22Rv1 (cell line): ENCODE measurements around the gene ANO2.

ENCODE experiments used
- CTCF ChIP-seq: fragments of 450-650 bp; IDR thresholded peaks from 2 replicates; pipeline ENCODE4 v1.5.1; 2017; ENCODE audit warnings: mild to moderate bottlenecking
- ZFX ChIP-seq: fragments of 450-650 bp; IDR thresholded peaks from 2 replicates; pipeline ENCODE4 v1.6.1; 2017; ENCODE audit warnings: antibody characterized with exemption, borderline replicate concordance

- no peak for TF ChIP-seq CTCF
- no peak for TF ChIP-seq ZFX
Measured at GRCh38 chr12:5524116-5524768, 420.8 kb downstream of the ANO2 start.
